Keratinocyte (primary cell): ENCODE data around the gene TADA3. TPM values are rescaled to one million over a fixed set of nuclear protein-coding genes. Genes with fewer than 3 reads are reported as not detected.

Experiments
- DNase-seq: peaks from one replicate; pipeline ENCODE4 v3.0.0-alpha.2; 2011; ENCODE audit warnings: low read depth, missing footprints, low spot score
- FAIRE-seq: peaks from 2 replicates; lab custom pipeline; 2011; peaks lifted over from hg19 to GRCh38; lab: Jason Lieb, UNC
- H2AFZ ChIP-seq: 2 replicates; pipeline ENCODE4 v1.6.0; 2012; ENCODE audit warnings: low read length, control low read depth, inconsistent platforms; ENCODE audit not compliant: control insufficient read depth
- H3K27ac ChIP-seq: 2 replicates; pipeline ENCODE4 v1.5.1; 2011; ENCODE audit warnings: low read length; ENCODE audit not compliant: control insufficient read depth, insufficient read depth
- H3K27me3 ChIP-seq: 3 replicates; pipeline ENCODE4 v1.6.0; 2011; ENCODE audit warnings: low read length; ENCODE audit not compliant: control insufficient read depth, insufficient read depth; ENCODE audit errors: extremely low read depth
- H3K36me3 ChIP-seq, 2 experiments: 2 replicates in 1 of 2; 3 replicates in 1 of 2; pipeline ENCODE4 v1.5.1; 2011; ENCODE audit warnings: low read length in 2 of 2, mild to moderate bottlenecking in 1 of 2; ENCODE audit not compliant: control insufficient read depth in 2 of 2, insufficient read depth in 2 of 2; ENCODE audit errors: extremely low read depth in 1 of 2
- H3K4me1 ChIP-seq: 3 replicates; pipeline ENCODE4 v1.5.1; 2011; ENCODE audit warnings: low read length; ENCODE audit not compliant: control insufficient read depth, insufficient read depth; ENCODE audit errors: extremely low read depth
- H3K4me2 ChIP-seq: 3 replicates; pipeline ENCODE4 v1.6.0; 2011; ENCODE audit warnings: low read depth, low read length; ENCODE audit not compliant: control insufficient read depth, insufficient read depth; ENCODE audit errors: extremely low read depth
- H3K4me3 ChIP-seq, 3 experiments: fragments of 200-600 bp in 1 of 3; sonication (generic) in 1 of 3; 2 replicates in 2 of 3; 3 replicates in 1 of 3; pipeline ENCODE4 v1.5.1; 2011 to 2016; ENCODE audit warnings: low read length in 3 of 3, mild to moderate bottlenecking in 3 of 3, control low read depth in 2 of 3, inconsistent platforms in 1 of 3, low read depth in 1 of 3, mixed read lengths in 1 of 3, mixed run types in 1 of 3, moderate library complexity in 1 of 3; ENCODE audit not compliant: control insufficient read depth in 2 of 3, insufficient read depth in 2 of 3; ENCODE audit errors: extremely low read depth in 1 of 3
- H3K79me2 ChIP-seq: 2 replicates; pipeline ENCODE4 v1.6.0; 2012; ENCODE audit warnings: low read length; ENCODE audit not compliant: control insufficient read depth, insufficient read depth
- H3K9ac ChIP-seq: 3 replicates; pipeline ENCODE4 v1.6.0; 2011; ENCODE audit warnings: low read length; ENCODE audit not compliant: control insufficient read depth, insufficient read depth; ENCODE audit errors: extremely low read depth
- H3K9me1 ChIP-seq: 3 replicates; pipeline ENCODE4 v1.6.0; 2011; ENCODE audit warnings: low read length; ENCODE audit not compliant: control insufficient read depth, insufficient read depth; ENCODE audit errors: extremely low read depth
- H3K9me3 ChIP-seq: 2 replicates; pipeline ENCODE4 v1.5.1; 2012; ENCODE audit warnings: low read depth, low read length; ENCODE audit not compliant: control insufficient read depth
- H4K20me1 ChIP-seq: 3 replicates; pipeline ENCODE4 v1.6.0; 2011; ENCODE audit warnings: low read length; ENCODE audit not compliant: control insufficient read depth, insufficient read depth; ENCODE audit errors: extremely low read depth
- EZH2 ChIP-seq: IDR thresholded peaks from one replicate; pipeline ENCODE4 v1.6.1; 2012; ENCODE audit warnings: inconsistent platforms, mild to moderate bottlenecking, low read length, moderate library complexity
- dilution Hi-C: fragments of 300-500 bp; cut with MboI; formaldehyde crosslinking; loops from one replicate; pipeline ENCODE4 v1.7.0; 2020; ENCODE audit warnings: low sequenced_read_pairs; ENCODE audit not compliant: extremely low pct_ligation_motif_present
- polyA plus RNA-seq, 5 experiments: library from polyadenylated mRNA; depleted of rRNA in 3 of 5; stranded (reverse) in 3 of 5; stranded (forward) in 1 of 5; unstranded in 1 of 5; fragments of >200 nt; gene quantifications; 1 replicate in 1 of 5; 2 replicates in 3 of 5; 3 replicates in 1 of 5; pipeline versions ENCODE4 v1.2.1 to v1.2.3, GENCODE V29; 2011 to 2012; ENCODE audit warnings: missing spikeins in 2 of 5, low read depth in 1 of 5, low replicate concordance in 1 of 5
- TF ChIP-seq, protein P1 (sequence below), 3 experiments: IDR thresholded peaks in 1 of 3; conservative IDR thresholded peaks in 1 of 3; optimal IDR thresholded peaks in 1 of 3; 2 replicates in 2 of 3; 3 replicates in 1 of 3; pipeline versions ENCODE3 to v1.5.1; 2011; ENCODE audit warnings: low read length in 3 of 3, mild to moderate bottlenecking in 3 of 3, moderate library complexity in 2 of 3, control low read depth in 1 of 3, inconsistent platforms in 1 of 3; ENCODE audit not compliant: insufficient read depth in 2 of 3; ENCODE audit errors: extremely low read depth in 1 of 3

TADA3 gene
- polyA plus RNA-seq, 1 donor (not counting 4 experiments of a cell fraction or from before 2014, with no cell fraction given): 29.6 TPM

DNA sequence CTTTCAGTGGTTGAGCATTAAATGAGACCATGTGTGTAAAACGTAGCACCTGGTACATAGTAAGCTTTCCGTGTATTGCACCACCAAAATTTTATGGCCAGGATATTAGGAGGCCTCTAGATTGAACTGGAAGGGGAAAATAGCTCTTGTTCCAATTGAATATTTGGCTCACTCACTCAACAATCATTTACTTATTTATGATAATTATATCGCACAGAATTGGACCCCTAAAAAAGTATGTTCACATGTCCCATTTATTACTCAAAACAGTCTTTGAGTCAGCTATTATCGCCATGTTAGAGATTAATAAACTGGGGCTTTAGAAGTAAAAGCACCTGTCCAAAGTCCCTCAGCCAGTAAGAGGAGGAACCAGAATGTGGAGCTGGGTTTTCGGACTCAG lies 12.7 kb upstream of the TADA3 start:
- TF ChIP-seq, protein P1, sequence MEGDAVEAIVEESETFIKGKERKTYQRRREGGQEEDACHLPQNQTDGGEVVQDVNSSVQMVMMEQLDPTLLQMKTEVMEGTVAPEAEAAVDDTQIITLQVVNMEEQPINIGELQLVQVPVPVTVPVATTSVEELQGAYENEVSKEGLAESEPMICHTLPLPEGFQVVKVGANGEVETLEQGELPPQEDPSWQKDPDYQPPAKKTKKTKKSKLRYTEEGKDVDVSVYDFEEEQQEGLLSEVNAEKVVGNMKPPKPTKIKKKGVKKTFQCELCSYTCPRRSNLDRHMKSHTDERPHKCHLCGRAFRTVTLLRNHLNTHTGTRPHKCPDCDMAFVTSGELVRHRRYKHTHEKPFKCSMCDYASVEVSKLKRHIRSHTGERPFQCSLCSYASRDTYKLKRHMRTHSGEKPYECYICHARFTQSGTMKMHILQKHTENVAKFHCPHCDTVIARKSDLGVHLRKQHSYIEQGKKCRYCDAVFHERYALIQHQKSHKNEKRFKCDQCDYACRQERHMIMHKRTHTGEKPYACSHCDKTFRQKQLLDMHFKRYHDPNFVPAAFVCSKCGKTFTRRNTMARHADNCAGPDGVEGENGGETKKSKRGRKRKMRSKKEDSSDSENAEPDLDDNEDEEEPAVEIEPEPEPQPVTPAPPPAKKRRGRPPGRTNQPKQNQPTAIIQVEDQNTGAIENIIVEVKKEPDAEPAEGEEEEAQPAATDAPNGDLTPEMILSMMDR (optimal IDR thresholded peaks at IDR 0.05 in 1 of 3, IDR thresholded peaks at IDR 0.05 in 1 of 3, conservative IDR thresholded peaks at IDR 0.05 in 1 of 3; ENCODE audit: extremely low read depth in 1 of 3, insufficient read depth in 2 of 3, low read length in 3 of 3): no peak
- no peak for TF ChIP-seq EZH2
- dilution Hi-C loops: no loop called here
- Histone ChIP-seq H3K4me1 (no peaks in the 10 kb centered on the region), H2AFZ (no peak overlapping the region), H3K79me2 (no peaks in the 10 kb centered on the region), H3K36me3 (peaks cover 36 to 47% of the 10 kb centered on the region in 2 experiments), H3K9ac (no peak overlapping the region), H3K27me3 (no peaks in the 10 kb centered on the region), H3K4me3 (no peak overlapping the region), H3K27ac (no peak overlapping the region), H4K20me1 (no peaks in the 10 kb centered on the region), H3K9me3 (no peaks in the 10 kb centered on the region), H3K9me1 (no peaks in the 10 kb centered on the region), H3K4me2 (no peak overlapping the region)
- FAIRE-seq (no peak), DNase-seq (no peak)

- Histone ChIP-seq H3K9me1 (no peaks in the 10 kb centered on the region), H3K9me3 (no peaks in the 10 kb centered on the region), H3K27ac (no peak overlapping the region), H2AFZ (no peak overlapping the region), H3K27me3 (no peaks in the 10 kb centered on the region), H3K36me3 (peaks cover 48 to 54% of the 10 kb centered on the region in 2 experiments), H4K20me1 (no peaks in the 10 kb centered on the region), H3K4me2 (no peak overlapping the region), H3K79me2 (no peaks in the 10 kb centered on the region), H3K4me1 (no peaks in the 10 kb centered on the region), H3K4me3 (no peak overlapping the region), H3K9ac (no peak overlapping the region)
- FAIRE-seq (no peak), DNase-seq (no peak)
- no peak for TF ChIP-seq EZH2
- TF ChIP-seq, protein P1 (optimal IDR thresholded peaks at IDR 0.05 in 1 of 3, IDR thresholded peaks at IDR 0.05 in 1 of 3, conservative IDR thresholded peaks at IDR 0.05 in 1 of 3; ENCODE audit: extremely low read depth in 1 of 3, insufficient read depth in 2 of 3, low read length in 3 of 3): no peak
- dilution Hi-C loops: no loop called here
Observed at GRCh38 chr3:9803494-9803893, 11.2 kb upstream of the TADA3 start.
